Ishikawa (cell line): ENCODE data around the gene ADAMTS4.

Experiments
- CEBPB ChIP-seq: IDR thresholded peaks from 2 replicates; pipeline ENCODE4 v1.6.1; 2012
- CREB1 ChIP-seq: IDR thresholded peaks from 2 replicates; pipeline ENCODE4 v1.6.1; 2012; ENCODE audit warnings: low read depth
- EGR1 ChIP-seq: IDR thresholded peaks from 2 replicates; pipeline ENCODE4 v1.6.1; 2012
- EP300 ChIP-seq: IDR thresholded peaks from 2 replicates; pipeline ENCODE4 v1.6.1; 2012; ENCODE audit warnings: borderline replicate concordance
- FOXM1 ChIP-seq: IDR thresholded peaks from 2 replicates; pipeline ENCODE4 v1.6.1; 2012; ENCODE audit warnings: low read depth, borderline replicate concordance
- NFIC ChIP-seq: IDR thresholded peaks from 2 replicates; pipeline ENCODE4 v1.6.1; 2012
- RAD21 ChIP-seq: IDR thresholded peaks from 2 replicates; pipeline ENCODE4 v1.6.1; 2012; ENCODE audit warnings: low read depth
- TAF1 ChIP-seq: IDR thresholded peaks from 2 replicates; pipeline ENCODE4 v1.6.1; 2012; ENCODE audit warnings: low read depth, mild to moderate bottlenecking
- TCF12 ChIP-seq: IDR thresholded peaks from 2 replicates; pipeline ENCODE4 v1.6.1; 2012; ENCODE audit warnings: low read depth
- TEAD4 ChIP-seq: IDR thresholded peaks from 2 replicates; pipeline ENCODE4 v1.6.1; 2012
- YY1 ChIP-seq: IDR thresholded peaks from 2 replicates; pipeline ENCODE4 v1.6.1; 2012; ENCODE audit warnings: low read depth
- ZBTB7A ChIP-seq: IDR thresholded peaks from 2 replicates; pipeline ENCODE4 v1.6.1; 2012; ENCODE audit warnings: low read depth
- TF ChIP-seq, protein P1 (sequence below): IDR thresholded peaks from 2 replicates; pipeline ENCODE4 v1.6.1; 2012; ENCODE audit warnings: low read depth, mild to moderate bottlenecking
- TF ChIP-seq, protein P2 (sequence below): IDR thresholded peaks from 2 replicates; pipeline ENCODE4 v1.6.1; 2012
- TF ChIP-seq, protein P3 (sequence below): IDR thresholded peaks from 2 replicates; pipeline ENCODE4 v1.6.1; 2012

Gene ADAMTS4

DNA sequence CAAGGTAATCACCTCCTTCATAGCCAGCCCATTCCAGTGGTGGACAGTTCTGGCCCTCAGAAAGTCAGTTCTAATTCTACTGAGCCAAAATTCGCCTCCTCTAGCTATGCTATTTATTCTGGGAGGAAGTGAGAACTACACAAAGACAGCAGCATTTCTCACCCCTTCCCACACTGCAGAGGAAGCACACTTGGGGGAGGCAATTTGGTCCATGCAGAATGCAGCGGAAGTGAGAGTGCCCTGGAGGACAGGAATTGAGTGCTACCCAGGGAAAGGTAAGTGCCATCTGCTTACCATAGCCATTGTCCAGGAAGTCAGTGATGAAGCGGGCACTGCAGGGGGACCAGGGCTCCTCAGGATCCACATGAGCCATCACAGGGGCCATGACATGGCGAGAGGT, 3.7 kb downstream of the ADAMTS4 start:
- no peak for TF ChIP-seq EP300
- TF ChIP-seq CEBPB: no peak
- TF ChIP-seq, protein P1, sequence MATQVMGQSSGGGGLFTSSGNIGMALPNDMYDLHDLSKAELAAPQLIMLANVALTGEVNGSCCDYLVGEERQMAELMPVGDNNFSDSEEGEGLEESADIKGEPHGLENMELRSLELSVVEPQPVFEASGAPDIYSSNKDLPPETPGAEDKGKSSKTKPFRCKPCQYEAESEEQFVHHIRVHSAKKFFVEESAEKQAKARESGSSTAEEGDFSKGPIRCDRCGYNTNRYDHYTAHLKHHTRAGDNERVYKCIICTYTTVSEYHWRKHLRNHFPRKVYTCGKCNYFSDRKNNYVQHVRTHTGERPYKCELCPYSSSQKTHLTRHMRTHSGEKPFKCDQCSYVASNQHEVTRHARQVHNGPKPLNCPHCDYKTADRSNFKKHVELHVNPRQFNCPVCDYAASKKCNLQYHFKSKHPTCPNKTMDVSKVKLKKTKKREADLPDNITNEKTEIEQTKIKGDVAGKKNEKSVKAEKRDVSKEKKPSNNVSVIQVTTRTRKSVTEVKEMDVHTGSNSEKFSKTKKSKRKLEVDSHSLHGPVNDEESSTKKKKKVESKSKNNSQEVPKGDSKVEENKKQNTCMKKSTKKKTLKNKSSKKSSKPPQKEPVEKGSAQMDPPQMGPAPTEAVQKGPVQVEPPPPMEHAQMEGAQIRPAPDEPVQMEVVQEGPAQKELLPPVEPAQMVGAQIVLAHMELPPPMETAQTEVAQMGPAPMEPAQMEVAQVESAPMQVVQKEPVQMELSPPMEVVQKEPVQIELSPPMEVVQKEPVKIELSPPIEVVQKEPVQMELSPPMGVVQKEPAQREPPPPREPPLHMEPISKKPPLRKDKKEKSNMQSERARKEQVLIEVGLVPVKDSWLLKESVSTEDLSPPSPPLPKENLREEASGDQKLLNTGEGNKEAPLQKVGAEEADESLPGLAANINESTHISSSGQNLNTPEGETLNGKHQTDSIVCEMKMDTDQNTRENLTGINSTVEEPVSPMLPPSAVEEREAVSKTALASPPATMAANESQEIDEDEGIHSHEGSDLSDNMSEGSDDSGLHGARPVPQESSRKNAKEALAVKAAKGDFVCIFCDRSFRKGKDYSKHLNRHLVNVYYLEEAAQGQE: no peak
- TF ChIP-seq TCF12: no peak
- TF ChIP-seq RAD21: no peak
- no peak for TF ChIP-seq ZBTB7A
- no peak for TF ChIP-seq TAF1
- TF ChIP-seq EGR1: no peak
- no peak for TF ChIP-seq YY1
- TF ChIP-seq TEAD4: no peak
- TF ChIP-seq, protein P2, sequence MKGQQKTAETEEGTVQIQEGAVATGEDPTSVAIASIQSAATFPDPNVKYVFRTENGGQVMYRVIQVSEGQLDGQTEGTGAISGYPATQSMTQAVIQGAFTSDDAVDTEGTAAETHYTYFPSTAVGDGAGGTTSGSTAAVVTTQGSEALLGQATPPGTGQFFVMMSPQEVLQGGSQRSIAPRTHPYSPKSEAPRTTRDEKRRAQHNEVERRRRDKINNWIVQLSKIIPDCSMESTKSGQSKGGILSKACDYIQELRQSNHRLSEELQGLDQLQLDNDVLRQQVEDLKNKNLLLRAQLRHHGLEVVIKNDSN: no peak
- TF ChIP-seq CREB1: no peak
- TF ChIP-seq, protein P3, sequence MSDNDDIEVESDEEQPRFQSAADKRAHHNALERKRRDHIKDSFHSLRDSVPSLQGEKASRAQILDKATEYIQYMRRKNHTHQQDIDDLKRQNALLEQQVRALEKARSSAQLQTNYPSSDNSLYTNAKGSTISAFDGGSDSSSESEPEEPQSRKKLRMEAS: no peak
- TF ChIP-seq FOXM1: no peak
- TF ChIP-seq NFIC: no peak

DNA sequence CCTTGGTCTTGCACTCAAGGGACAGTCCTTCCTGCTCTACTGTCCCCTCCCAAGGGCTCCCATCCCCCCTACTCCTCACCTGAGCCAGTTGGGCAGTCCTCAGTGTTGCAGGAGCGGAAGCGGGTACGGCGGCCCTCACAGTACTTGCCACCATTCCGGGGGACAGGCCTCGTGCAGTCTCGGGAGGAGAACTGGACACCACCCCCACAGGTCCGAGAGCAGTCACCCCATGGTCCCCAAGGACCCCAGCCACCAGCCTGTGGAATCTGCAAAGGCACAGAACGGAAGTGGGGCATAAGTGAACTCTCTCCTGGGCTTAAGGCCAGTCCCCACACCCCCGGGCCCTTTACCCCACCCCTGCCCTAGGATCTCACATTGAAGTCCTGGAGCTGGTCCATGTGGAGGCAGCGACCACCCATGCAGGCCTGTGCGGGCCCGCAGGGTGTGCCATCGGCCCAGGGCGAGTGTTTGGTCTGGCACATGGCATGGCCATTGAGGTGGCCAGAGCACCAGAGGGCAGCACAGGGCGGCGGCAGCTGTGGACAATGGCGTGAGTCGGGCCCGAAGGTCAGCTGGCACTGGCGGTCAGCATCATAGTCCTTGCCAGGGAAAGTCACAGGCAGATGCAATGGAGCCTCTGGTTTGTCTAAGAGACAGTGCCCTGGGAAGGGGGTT, 5.2 kb downstream of the ADAMTS4 start:
- no peak for TF ChIP-seq RAD21
- TF ChIP-seq, protein P2: no peak
- no peak for TF ChIP-seq TEAD4
- no peak for TF ChIP-seq FOXM1

DNA sequence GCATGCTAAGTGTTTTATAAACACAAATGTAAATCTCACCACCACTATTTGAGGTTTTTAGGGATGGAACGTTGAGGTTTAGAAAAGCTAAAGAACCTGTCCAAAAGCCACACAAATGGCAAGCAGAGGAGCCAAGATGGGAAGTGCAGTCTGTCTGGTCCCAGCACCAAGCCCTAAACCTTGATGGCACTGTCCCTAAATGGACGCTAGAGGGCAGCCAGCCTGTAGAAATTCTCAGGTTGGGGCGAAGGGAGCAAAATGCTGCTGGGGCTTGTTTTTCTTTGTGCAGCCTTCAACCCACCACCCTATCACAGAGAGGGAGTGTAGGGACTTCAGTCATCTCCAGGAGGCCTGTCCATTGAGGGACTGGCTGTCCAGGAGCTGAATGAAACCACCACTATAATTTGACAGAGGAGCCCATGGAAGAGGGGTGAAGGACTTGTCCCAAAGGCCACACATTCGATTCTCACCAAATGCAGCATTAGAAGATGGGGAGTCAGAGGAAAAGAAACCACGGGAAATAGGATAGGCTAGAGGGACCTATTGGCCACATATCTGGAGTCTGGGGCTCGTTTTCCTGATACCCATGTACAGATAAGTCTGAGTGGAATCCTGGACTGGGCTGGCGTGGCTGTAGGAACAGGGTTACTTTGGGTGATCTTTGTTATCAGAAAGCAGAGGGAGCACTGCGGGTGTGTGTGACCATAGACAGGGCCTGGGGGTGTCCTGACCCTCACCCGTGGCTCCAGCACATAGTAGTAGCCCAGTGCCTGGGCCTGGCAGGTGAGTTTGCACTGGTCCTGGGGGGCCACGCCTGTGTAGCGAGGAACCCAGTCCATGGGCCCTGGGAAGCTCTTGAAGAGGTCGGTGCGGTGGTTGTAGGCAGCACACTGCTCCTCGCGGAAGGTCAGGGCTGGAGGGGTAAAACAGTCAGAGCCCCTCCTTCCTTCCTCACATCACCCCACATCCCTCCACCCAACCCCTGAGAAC, 6.1 kb downstream of the ADAMTS4 start:
- TF ChIP-seq TAF1 (no peak), RAD21 (peak; percentile 72)

DNA sequence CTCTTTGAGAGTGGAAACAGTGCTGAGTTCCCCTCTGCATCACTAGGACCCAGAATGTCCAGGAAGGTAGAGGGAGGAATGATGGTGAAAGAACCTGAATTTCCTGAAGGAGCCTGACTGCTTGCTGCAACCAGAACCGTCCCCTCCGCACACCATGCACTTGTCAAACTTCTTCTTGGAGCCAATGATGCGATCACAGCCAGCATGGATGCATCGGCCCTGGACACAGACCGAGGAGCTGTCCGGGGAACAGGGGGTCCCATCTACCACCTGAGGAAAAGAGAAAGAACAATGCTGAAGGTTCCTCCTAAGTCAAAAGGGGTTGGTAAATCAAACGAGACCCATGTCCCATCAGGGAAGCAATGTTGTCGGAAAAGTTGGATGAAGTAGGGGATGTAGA, 6.9 kb downstream of the ADAMTS4 start:
- TF ChIP-seq TEAD4: no peak
- TF ChIP-seq NFIC: no peak
- no peak for TF ChIP-seq FOXM1
- TF ChIP-seq, protein P3: no peak
- no peak for TF ChIP-seq CEBPB
- TF ChIP-seq EGR1: no peak
- no peak for TF ChIP-seq RAD21
- TF ChIP-seq EP300: no peak
- TF ChIP-seq, protein P1: no peak
- no peak for TF ChIP-seq TCF12
- TF ChIP-seq ZBTB7A: no peak
- TF ChIP-seq YY1: no peak

DNA sequence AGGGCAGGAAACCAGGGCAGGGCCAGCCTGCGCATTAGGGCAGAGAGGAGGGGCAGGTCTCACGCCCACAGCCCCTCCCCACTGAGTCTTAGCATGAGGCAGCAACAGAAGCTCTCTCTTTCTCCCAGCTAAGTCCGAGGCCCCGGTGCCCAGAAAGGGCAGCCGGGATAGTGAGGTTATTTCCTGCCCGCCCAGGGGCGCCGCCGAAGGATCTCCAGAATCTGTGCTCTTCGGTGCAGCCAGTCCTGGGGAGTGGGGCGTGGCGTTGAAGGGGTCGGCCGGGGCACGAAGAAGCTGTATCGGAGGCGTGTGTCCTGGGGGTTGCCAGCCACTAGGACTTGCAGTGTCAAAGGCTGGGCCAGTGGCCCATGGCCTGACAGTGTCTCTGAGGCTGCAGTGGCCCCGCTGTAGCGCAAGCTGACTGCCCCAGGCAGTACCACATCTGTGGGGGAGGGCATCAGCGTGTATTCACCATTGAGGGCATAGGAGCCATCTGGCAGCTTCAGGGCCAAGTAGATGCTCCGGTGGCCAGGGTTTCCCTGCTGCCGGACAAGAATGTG, 7.8 kb downstream of the ADAMTS4 start:
- no peak for TF ChIP-seq TEAD4

DNA sequence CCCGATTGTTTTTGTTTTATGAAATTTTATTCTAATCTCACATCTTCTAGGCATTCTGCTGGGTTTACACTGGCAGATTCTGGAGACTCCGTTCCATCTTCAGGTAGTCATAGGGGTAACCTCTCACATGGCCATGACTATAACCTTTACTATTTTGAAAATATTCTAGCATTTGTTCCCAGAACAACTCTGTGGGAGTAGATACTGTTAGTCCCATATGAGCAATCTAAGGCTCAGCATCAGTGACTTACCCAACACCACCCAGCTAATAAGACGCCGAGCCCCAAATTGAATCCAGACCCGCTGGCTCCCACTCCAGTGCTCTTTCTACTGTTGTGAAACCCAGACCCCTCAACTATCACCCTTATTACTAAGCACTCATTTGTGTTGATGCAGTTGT, 9.8 kb downstream of the ADAMTS4 start:
- TF ChIP-seq CREB1: no peak
